Nucleus accumbens (tissue), 56 donors: ENCODE measurements around the gene SLC25A27.
A peak's percentile ranks its signal among the peaks of the same experiment; 100 is the strongest.
"Not testable (repeated sequence)": the region's sequence is repeated elsewhere in the genome, so short reads cannot be mapped to it uniquely, and the experiment has no call there.

Experiments
- DNase-seq, 56 donors: peaks; one replicate each; lab custom pipeline; 2025; lab: John Stamatoyannopoulos, UW

Gene SLC25A27, protein sequence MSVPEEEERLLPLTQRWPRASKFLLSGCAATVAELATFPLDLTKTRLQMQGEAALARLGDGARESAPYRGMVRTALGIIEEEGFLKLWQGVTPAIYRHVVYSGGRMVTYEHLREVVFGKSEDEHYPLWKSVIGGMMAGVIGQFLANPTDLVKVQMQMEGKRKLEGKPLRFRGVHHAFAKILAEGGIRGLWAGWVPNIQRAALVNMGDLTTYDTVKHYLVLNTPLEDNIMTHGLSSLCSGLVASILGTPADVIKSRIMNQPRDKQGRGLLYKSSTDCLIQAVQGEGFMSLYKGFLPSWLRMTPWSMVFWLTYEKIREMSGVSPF

GRCh38 chr6:46652603-46653438, at the start of gene SLC25A27, which contains the start of gene CYP39A1:
Gene SLC25A27, plus strand, starts transcription at chr6:46652975. Its CDS starts 218 bp downstream, at chr6:46653193.
Gene CYP39A1, minus strand, starts transcription at chr6:46652818. Its CDS starts 236 bp downstream, at chr6:46652582.
- DNase-seq = peak; percentile 53 to 98 (median 90)

- no peak for DNase-seq
Observed at GRCh38 chr6:46605091-46605797, 47.5 kb upstream of the SLC25A27 start.

GRCh38 chr6:46606338-46606737, 46.4 kb upstream of the SLC25A27 start:
- peak in 2 of 56 donors; percentile 4 to 19 for DNase-seq

GRCh38 chr6:46610862-46611553, 41.8 kb upstream of the SLC25A27 start:
- no peak for DNase-seq

DNA sequence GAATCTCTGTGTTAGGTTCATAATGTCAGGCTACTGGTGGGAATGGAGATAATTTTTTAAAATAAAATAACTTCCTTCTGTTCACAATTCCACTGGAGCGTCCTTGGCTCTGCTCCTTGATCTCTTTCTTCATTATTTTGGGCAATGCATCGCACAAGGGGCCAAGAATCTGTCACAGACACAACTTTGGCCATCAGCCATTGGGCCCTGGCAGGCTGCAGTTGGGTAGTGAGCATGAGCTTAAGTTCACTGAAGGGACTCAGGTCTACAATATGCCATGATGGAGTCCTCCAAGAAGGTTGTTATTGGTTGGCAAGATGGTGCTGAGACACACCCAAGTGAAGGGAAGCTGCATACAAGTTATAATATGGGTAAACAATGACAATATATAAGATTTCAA, 40.1 kb upstream of the SLC25A27 start:
- DNase-seq = peak in 4 of 56 donors; percentile 2 to 14 (median 4)

DNA sequence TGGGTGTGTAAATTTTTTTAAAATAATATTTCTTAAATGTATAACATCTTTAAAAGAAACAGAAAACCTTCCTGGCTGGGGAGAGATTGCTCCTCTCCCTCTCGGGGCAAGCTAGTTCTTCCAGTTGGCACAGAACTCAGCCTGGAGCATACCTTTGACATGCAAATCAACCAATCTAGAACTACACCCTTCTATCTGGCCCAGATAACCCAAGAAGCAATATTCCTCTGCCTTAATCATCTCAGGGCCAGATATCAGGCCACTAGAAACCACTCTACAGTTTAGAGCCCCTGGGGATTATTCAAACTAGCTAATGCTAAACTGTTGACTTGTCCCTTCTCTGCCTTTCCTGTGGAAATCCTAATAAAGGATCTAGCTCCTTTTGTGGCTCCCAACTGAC, 34.0 kb upstream of the SLC25A27 start:
- no peak for DNase-seq

GRCh38 chr6:46626228-46626909, 26.4 kb upstream of the SLC25A27 start:
- no peak for DNase-seq

- no peak for DNase-seq
Observed at GRCh38 chr6:46626976-46627375, 25.8 kb upstream of the SLC25A27 start.

DNA sequence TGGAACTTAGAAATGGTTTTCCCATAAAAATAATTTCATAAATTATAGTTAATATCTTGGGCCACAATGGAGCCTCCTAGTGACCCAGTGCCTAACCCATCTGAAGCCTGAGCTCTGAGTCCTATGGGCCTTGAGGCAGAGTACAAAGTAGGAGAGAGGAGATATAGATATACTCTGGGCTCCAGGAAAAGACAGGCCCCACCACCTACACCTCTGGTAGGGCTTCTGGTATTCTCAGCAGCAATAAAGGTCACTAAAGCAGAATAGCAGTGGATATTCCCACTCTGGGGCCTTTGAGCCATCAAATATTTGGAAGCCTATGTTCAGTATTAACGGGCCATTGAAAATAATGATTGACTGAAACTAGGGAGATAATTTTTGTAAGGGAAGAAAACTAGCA, 24.3 kb upstream of the SLC25A27 start:
- DNase-seq = no peak

GRCh38 chr6:46628976-46629375, 23.8 kb upstream of the SLC25A27 start:
- peak in 3 of 56 donors; percentile 3 to 18 (median 14) for DNase-seq

DNA sequence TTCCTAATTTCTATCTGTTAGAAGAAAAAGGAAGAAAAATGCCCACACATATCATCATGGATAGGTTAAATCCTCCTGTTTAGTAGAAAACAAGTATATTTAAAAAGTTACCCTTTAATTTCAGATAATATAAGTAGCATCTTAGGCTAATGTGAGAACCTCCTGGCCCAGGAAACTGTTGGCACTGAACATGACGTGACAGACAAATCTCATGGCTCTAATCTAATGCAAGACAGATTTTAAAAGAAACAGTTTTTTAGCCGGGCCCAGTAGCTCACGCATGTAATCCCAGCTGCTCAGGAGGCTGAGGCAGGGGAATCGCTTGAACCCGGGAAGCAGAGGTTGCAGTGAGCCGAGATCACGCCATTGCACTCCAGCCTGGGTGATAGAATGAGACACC, 23.1 kb upstream of the SLC25A27 start:
- DNase-seq = no peak

DNA sequence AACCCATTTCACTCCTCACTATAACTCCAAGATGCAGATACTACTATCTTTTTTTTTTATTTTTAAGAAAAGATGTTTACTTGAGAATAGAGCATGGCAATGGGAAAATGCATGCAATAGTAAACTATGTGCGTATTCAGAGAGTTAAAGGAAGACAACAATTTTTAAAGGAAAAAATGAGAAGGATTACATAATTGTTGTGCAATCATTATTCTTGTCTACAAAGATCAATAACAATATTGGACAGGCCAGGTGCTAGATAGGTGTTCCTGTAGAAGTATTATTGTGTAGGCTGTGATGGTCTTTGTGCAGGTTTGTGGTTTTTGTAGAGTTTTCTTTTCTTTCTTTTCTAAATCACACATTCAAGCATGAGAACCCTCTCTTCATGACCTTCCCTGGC, 20.7 kb upstream of the SLC25A27 start:
- no peak for DNase-seq

GRCh38 chr6:46635462-46635861, 17.3 kb upstream of the SLC25A27 start:
- no peak for DNase-seq

DNA sequence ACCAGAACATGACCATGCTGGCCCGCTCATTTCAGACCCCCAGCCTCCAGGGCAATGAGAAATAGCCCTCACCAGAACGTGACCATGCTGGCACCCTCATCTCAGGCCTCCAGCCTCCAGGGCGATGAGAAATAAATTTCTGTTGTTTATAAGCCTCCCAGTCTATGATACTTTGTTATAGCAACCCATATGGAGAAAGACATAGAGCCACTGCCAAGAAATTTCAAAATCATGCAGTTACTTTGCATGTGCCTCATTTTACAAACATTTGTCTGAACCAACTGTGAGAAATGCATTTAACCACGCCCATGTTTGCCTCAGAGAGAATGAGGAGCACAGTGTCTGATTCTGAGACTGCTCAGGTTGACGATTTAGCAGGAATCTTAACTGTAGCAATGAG, 15.6 kb upstream of the SLC25A27 start:
- no peak for DNase-seq

DNA sequence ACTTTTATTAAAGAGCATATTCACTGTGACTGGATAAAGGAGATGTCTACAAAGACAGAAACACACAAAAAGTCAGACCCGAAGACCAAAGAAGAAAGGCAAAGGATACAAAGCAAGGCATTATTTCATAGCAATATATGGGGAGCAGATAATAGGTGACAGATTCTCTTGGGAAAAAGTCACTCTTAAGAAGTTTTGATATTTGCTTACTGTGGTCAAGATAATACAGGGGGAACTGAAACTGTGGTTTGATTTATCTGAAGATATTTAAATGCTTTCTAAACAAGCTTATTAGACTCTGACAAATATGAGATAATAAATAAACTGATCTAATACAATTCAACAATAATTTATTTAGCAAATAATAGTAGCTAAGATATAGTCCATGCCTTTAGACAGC, 14.8 kb upstream of the SLC25A27 start:
- no peak for DNase-seq

DNA sequence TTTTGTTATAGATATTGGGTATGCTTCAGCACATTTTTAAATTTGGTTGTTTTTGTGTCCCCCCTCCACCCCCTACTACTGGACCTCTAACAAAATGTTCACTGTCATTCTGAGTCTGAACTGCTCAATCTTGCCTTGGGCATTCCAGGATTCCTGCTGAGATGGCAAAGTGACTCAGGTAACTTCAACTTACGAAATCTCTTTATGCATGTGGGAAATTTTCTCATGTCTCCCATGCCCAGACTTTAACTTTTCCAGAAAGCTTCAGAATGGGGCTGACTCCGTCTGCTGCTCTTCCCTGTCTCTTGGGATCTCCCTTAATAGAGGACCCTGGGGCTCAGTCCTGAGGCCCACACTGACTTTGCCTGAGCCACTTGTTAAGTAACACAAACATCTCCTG, 14.1 kb upstream of the SLC25A27 start:
- DNase-seq = no peak

GRCh38 chr6:46642928-46643751, 9.6 kb upstream of the SLC25A27 start:
- DNase-seq = no peak

GRCh38 chr6:46645265-46645664, 7.5 kb upstream of the SLC25A27 start:
- DNase-seq = no peak

DNA sequence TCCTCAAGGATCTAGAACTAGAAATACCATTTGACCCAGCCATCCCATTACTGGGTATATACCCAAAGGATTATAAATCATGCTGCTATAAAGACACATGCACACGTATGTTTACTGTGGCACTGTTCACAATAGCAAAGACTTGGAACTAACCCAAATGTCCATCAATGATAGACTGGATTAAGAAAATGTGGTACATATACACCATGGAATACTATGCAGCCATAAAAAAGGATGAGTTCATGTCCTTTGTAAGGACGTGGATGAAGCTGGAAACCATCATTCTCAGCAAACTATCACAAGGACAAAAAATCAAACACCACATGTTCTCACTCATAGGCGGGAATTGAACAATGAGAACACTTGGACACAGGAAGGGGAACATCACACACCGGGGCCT, 4.7 kb upstream of the SLC25A27 start:
- not testable (repeated sequence) for DNase-seq
